ENCODE data around the gene LARP1.

LARP1 gene

GRCh38 chr5:154811653-154812465, 56.7 kb downstream of the LARP1 start:
- Histone ChIP-seq H3K36me3 (ENCODE audit: control insufficient read depth, insufficient read depth, low read length) (peaks cover 47% of the 10 kb centered on the region), H3K9me3 (ENCODE audit: control insufficient read depth, insufficient read depth, low read length) (no peaks in the 10 kb centered on the region), H3K4me1 (ENCODE audit: control insufficient read depth, insufficient read depth, low read length) (no peaks in the 10 kb centered on the region; the same call in 1 of the 2 replicates), H3K27ac (ENCODE audit: low read length) (no peak overlapping the region), H3K4me3 (ENCODE audit: low read length) (no peak overlapping the region), H3K27me3 (ENCODE audit: control insufficient read depth, insufficient read depth, low read length) (no peaks in the 10 kb centered on the region)
- DNase-seq (ENCODE audit: low read depth, low spot score) = peak; percentile 31
- WGBS (ENCODE audit: insufficient coverage, insufficient read length) = no CpG with 5 or more reads among the region's 3 CpGs

DNA sequence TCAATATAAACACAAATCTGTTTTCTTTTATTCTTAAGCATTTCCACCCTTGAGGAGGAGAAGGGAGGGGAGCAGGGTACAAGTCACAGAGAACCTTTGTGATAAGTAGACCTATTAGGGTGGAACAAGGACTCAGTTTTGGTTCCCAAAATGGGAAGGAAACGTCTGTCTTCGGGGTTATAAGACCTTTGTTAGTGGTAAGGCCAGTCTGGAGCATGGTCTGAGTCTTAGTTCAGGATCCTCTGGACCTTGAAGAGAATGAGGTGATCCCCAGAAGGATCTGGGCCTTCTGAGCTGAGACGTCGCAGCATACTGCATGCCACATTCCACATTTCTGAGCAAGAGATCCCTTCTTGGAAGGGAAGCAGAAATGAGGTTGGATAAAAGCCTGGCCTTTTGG, 58.0 kb downstream of the LARP1 start:
- DNase-seq (ENCODE audit: low read depth, low spot score) = no peak
- H3K9me3 ChIP-seq (ENCODE audit: control insufficient read depth, insufficient read depth, low read length) = no peaks in the 10 kb centered on the region
- H3K27ac ChIP-seq (ENCODE audit: low read length) = no peak overlapping the region
- H3K4me3 ChIP-seq (ENCODE audit: low read length) = no peak overlapping the region
- WGBS (ENCODE audit: insufficient coverage, insufficient read length) = no CpG with 5 or more reads among the region's 4 CpGs
- peaks cover 45% of the 10 kb centered on the region for H3K36me3 ChIP-seq (ENCODE audit: control insufficient read depth, insufficient read depth, low read length)
- no peaks in the 10 kb centered on the region; the same call in 1 of the 2 replicates for H3K4me1 ChIP-seq (ENCODE audit: control insufficient read depth, insufficient read depth, low read length)
- no peaks in the 10 kb centered on the region for H3K27me3 ChIP-seq (ENCODE audit: control insufficient read depth, insufficient read depth, low read length)

DNA sequence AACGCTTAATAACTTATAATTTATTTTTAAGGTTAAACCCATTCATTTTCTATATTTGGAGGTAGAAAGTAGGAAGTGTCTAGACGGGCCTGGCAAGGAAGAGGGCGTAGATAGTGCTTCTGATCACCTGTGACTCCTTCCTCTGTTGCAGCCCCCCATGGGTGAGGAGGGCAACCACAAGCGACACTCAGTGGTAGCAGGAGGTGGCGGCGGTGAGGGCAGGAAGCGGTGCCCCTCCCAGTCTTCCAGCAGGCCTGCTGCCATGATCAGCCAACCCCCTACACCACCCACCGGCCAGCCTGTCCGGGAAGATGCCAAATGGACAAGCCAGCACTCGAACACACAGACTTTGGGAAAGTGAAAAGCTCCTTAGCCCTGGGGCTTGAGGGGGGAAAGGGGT, 58.6 kb downstream of the LARP1 start:
- Histone ChIP-seq H3K4me3 (ENCODE audit: low read length) (no peak overlapping the region), H3K36me3 (ENCODE audit: control insufficient read depth, insufficient read depth, low read length) (peaks cover 41% of the 10 kb centered on the region), H3K9me3 (ENCODE audit: control insufficient read depth, insufficient read depth, low read length) (no peaks in the 10 kb centered on the region), H3K27ac (ENCODE audit: low read length) (no peak overlapping the region), H3K27me3 (ENCODE audit: control insufficient read depth, insufficient read depth, low read length) (no peaks in the 10 kb centered on the region), H3K4me1 (ENCODE audit: control insufficient read depth, insufficient read depth, low read length) (no peaks in the 10 kb centered on the region; the same call in 1 of the 2 replicates)
- no peak for DNase-seq (ENCODE audit: low read depth, low spot score)
- no CpG with 5 or more reads among the region's 10 CpGs for WGBS (ENCODE audit: insufficient coverage, insufficient read length)

GRCh38 chr5:154815025-154815424, 59.8 kb downstream of the LARP1 start:
- no peak for DNase-seq (ENCODE audit: low read depth, low spot score)
- H3K9me3 ChIP-seq (ENCODE audit: control insufficient read depth, insufficient read depth, low read length) = no peaks in the 10 kb centered on the region
- H3K27me3 ChIP-seq (ENCODE audit: control insufficient read depth, insufficient read depth, low read length) = no peaks in the 10 kb centered on the region
- no CpG with 5 or more reads among the region's 11 CpGs for WGBS (ENCODE audit: insufficient coverage, insufficient read length)
- H3K4me3 ChIP-seq (ENCODE audit: low read length) = no peak overlapping the region
- no peaks in the 10 kb centered on the region; the same call in 1 of the 2 replicates for H3K4me1 ChIP-seq (ENCODE audit: control insufficient read depth, insufficient read depth, low read length)
- H3K27ac ChIP-seq (ENCODE audit: low read length) = no peak overlapping the region
- H3K36me3 ChIP-seq (ENCODE audit: control insufficient read depth, insufficient read depth, low read length) = peaks cover 41% of the 10 kb centered on the region

- Histone ChIP-seq H3K9me3 (ENCODE audit: control insufficient read depth, insufficient read depth, low read length) (no peaks in the 10 kb centered on the region), H3K4me3 (ENCODE audit: low read length) (no peak overlapping the region), H3K27ac (ENCODE audit: low read length) (no peak overlapping the region), H3K36me3 (ENCODE audit: control insufficient read depth, insufficient read depth, low read length) (peaks cover 41% of the 10 kb centered on the region), H3K27me3 (ENCODE audit: control insufficient read depth, insufficient read depth, low read length) (no peaks in the 10 kb centered on the region), H3K4me1 (ENCODE audit: control insufficient read depth, insufficient read depth, low read length) (no peaks in the 10 kb centered on the region; the same call in 1 of the 2 replicates)
- DNase-seq (ENCODE audit: low read depth, low spot score) = no peak
- no CpG with 5 or more reads among the region's 5 CpGs for WGBS (ENCODE audit: insufficient coverage, insufficient read length)
Observed at GRCh38 chr5:154815684-154816247, 60.6 kb downstream of the LARP1 start.

GRCh38 chr5:154816891-154817492, 61.8 kb downstream of the LARP1 start:
- no peak overlapping the region for H3K4me3 ChIP-seq (ENCODE audit: low read length)
- H3K36me3 ChIP-seq (ENCODE audit: control insufficient read depth, insufficient read depth, low read length) = peaks cover 32% of the 10 kb centered on the region
- no peaks in the 10 kb centered on the region for H3K27me3 ChIP-seq (ENCODE audit: control insufficient read depth, insufficient read depth, low read length)
- no peak for DNase-seq (ENCODE audit: low read depth, low spot score)
- H3K4me1 ChIP-seq (ENCODE audit: control insufficient read depth, insufficient read depth, low read length) = no peaks in the 10 kb centered on the region; the same call in 1 of the 2 replicates
- no peaks in the 10 kb centered on the region for H3K9me3 ChIP-seq (ENCODE audit: control insufficient read depth, insufficient read depth, low read length)
- WGBS (ENCODE audit: insufficient coverage, insufficient read length) = no CpG with 5 or more reads among the region's 5 CpGs
- no peak overlapping the region for H3K27ac ChIP-seq (ENCODE audit: low read length)

- DNase-seq (ENCODE audit: low read depth, low spot score) = no peak
- no peak overlapping the region for H3K27ac ChIP-seq (ENCODE audit: low read length)
- WGBS (ENCODE audit: insufficient coverage, insufficient read length) = no CpG with 5 or more reads among the region's 6 CpGs
- H3K9me3 ChIP-seq (ENCODE audit: control insufficient read depth, insufficient read depth, low read length) = no peaks in the 10 kb centered on the region
- no peak overlapping the region for H3K4me3 ChIP-seq (ENCODE audit: low read length)
- peaks cover 30% of the 10 kb centered on the region for H3K36me3 ChIP-seq (ENCODE audit: control insufficient read depth, insufficient read depth, low read length)
- H3K4me1 ChIP-seq (ENCODE audit: control insufficient read depth, insufficient read depth, low read length) = no peaks in the 10 kb centered on the region; the same call in 1 of the 2 replicates
- H3K27me3 ChIP-seq (ENCODE audit: control insufficient read depth, insufficient read depth, low read length) = no peaks in the 10 kb centered on the region
Observed at GRCh38 chr5:154817815-154818214, 62.6 kb downstream of the LARP1 start.

DNA sequence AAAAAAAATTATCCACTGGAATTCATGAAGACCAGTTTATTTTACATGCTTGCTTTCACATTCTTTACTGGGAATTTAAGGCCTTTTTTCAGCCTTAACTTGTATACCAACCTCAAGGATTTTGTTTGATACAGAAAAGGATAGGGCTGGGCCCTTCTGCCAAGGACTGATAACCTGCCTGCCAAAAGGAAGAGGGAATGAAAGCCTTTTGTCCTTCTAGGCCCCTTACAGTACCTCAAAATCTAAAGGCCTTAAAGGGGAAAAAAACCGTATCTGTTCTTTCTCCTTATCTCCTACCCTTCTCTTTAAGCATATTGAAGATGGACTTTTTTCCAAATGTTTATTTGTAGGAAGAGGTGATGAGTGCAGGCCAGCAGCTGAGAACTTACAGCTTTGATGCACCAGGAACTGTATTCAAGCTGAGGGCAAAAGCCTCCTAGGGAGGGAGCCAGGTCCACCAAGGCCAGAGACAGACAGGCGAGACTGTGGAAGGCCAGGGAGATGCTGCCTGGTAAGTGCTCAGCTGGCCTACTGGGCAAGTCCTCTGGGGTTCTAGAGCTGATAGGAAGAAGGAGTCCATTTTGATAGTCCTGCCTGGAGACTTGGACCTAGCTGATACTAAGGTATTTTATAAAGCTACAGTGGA, 63.4 kb downstream of the LARP1 start:
- H3K27ac ChIP-seq (ENCODE audit: low read length) = no peak overlapping the region
- no peak for DNase-seq (ENCODE audit: low read depth, low spot score)
- peaks cover 26% of the 10 kb centered on the region for H3K36me3 ChIP-seq (ENCODE audit: control insufficient read depth, insufficient read depth, low read length)
- no peaks in the 10 kb centered on the region for H3K9me3 ChIP-seq (ENCODE audit: control insufficient read depth, insufficient read depth, low read length)
- no peaks in the 10 kb centered on the region; the same call in 1 of the 2 replicates for H3K4me1 ChIP-seq (ENCODE audit: control insufficient read depth, insufficient read depth, low read length)
- H3K4me3 ChIP-seq (ENCODE audit: low read length) = no peak overlapping the region
- no peaks in the 10 kb centered on the region for H3K27me3 ChIP-seq (ENCODE audit: control insufficient read depth, insufficient read depth, low read length)
- WGBS (ENCODE audit: insufficient coverage, insufficient read length) = no CpG with 5 or more reads among the region's 2 CpGs

DNA sequence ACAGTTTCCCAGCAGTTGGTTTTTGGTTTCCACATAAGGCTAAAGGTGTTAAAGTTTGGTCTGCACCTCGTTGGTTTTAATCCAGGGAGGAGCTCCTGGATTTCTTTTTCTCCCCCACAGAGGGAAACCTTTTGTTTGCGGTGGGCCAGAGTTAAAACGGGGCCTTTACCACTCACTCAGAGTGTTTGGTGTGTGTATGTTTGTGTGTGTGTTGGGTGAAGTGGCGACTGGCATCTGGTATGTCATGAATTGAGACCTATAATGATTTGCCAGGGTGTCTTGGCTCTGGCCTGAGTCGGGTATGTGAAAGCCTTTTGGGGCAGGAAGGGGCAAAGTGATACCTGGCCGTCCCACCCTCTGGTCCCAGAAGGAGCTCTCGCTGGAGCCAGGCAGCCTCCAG, 64.4 kb downstream of the LARP1 start:
- H3K4me3 ChIP-seq (ENCODE audit: low read length) = no peak overlapping the region
- no peaks in the 10 kb centered on the region for H3K9me3 ChIP-seq (ENCODE audit: control insufficient read depth, insufficient read depth, low read length)
- peaks cover 22% of the 10 kb centered on the region for H3K36me3 ChIP-seq (ENCODE audit: control insufficient read depth, insufficient read depth, low read length)
- no peak overlapping the region for H3K27ac ChIP-seq (ENCODE audit: low read length)
- no peaks in the 10 kb centered on the region; the same call in 1 of the 2 replicates for H3K4me1 ChIP-seq (ENCODE audit: control insufficient read depth, insufficient read depth, low read length)
- no peaks in the 10 kb centered on the region for H3K27me3 ChIP-seq (ENCODE audit: control insufficient read depth, insufficient read depth, low read length)
- DNase-seq (ENCODE audit: low read depth, low spot score) = no peak
- WGBS (ENCODE audit: insufficient coverage, insufficient read length) = no CpG with 5 or more reads among the region's 7 CpGs

DNA sequence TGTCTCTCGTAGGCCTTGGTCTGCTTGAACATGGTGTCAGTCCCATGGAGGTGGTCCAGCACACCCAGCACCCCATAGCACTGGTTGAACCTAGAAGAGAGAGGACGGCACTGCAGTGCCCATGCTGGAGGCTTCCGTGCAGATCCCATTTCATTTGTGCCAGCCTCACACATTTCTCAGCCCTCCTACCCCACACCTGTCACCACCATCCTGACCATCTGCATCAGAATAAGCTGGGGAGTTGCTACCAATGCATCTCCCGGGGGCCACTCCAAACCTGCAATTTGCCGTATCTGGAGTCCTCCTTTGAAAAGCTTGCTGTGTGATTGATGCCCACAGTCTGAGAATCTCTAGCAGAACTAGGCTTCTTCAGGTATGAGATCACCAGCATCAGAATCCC, 65.2 kb downstream of the LARP1 start:
- WGBS (ENCODE audit: insufficient coverage, insufficient read length) = no CpG with 5 or more reads among the region's 5 CpGs
- no peak overlapping the region for H3K4me3 ChIP-seq (ENCODE audit: low read length)
- peaks cover 17% of the 10 kb centered on the region; the same call in 1 of the 2 replicates for H3K36me3 ChIP-seq (ENCODE audit: control insufficient read depth, insufficient read depth, low read length)
- no peaks in the 10 kb centered on the region; the same call in 1 of the 2 replicates for H3K4me1 ChIP-seq (ENCODE audit: control insufficient read depth, insufficient read depth, low read length)
- H3K9me3 ChIP-seq (ENCODE audit: control insufficient read depth, insufficient read depth, low read length) = no peaks in the 10 kb centered on the region
- H3K27me3 ChIP-seq (ENCODE audit: control insufficient read depth, insufficient read depth, low read length) = no peaks in the 10 kb centered on the region
- DNase-seq (ENCODE audit: low read depth, low spot score) = no peak
- H3K27ac ChIP-seq (ENCODE audit: low read length) = no peak overlapping the region

Data from iPS DF 6.9 (cell line).